Measurements from ENCODE around the gene CCR5. TPM values are rescaled to one million over a fixed set of nuclear protein-coding genes. Genes with fewer than 3 reads are reported as not detected.
A peak's percentile ranks its signal among the peaks of the same experiment; 100 is the strongest.
"Not testable (repeated sequence)": the region's sequence is repeated elsewhere in the genome, so short reads cannot be mapped to it uniquely, and the experiment has no call there.

Gene CCR5
- total RNA-seq, 4 donors from 2014 or later: 1.1 to 3.7 (median 1.4) TPM; not detected in 1

DNA sequence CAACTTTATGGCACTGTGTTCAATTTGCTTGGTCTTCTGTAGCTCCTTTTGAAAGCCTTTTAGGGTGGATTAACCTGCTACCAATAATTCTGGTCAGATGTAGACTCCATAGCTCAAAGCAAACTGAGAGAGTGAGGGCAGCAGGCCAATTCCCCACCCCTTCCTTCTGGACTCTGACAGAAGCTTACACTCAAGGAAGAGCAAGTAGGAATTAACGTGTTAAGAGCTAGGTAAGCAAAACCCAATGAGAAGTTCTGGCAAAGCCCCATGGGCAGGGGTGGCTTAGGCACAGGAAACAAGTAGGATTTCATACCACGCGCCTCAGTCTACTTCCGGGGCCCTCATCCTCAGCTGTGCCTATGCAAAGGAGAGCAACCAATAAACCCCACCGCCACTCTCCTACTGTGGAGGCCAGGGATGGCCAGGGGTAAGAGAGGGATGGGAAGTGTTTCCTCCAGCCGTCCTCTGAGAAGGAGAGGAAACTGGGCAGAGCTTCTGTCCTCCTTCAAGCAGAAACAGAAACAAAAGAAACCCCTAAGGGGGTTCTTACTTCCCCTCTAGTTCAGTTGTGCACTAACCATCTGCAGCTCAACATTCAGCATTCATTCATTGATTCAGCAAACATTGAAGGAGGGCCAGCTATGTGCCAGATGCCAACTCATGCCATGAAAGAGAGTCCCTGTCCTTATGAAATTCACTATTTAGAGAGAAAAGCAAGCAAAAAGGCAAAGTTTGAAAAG, 12.6 kb downstream of the CCR5 start:
- intact Hi-C loops (cut with DNase I; ENCODE audit: low total_unique reads): no loop called here
- 59% methylated on average over 6 of the region's 6 CpGs; no CpG with 5 or more reads in 1 of the 2 donors for WGBS, 2 donors (ENCODE audit: low coverage in 1 of 2)
- peak; percentile 77 for DNase-seq
- in situ Hi-C loops (cut with MboI; ENCODE audit: low pct_ligation_motif_present in 1 of 4, low pct_unique_long_range_greater_than_20kb in 1 of 4, low sequenced_read_pairs in 3 of 4): loop anchor here in 1 of 4 donors (25.0 kb wide), 1 partner anchor 446 kb away; the partner anchor contains the start of gene CXCR6
- H3K27ac ChIP-seq: peak overlapping the region in 3 of 4 donors; percentile 41 to 43 (median 42)
- no peaks in the 10 kb centered on the region for H3K36me3 ChIP-seq
- no peaks in the 10 kb centered on the region for H3K9me3 ChIP-seq
- TF ChIP-seq EP300 (IDR thresholded peaks at IDR 0.05; ENCODE audit: low read depth): no peak
- TF ChIP-seq, protein P1, sequence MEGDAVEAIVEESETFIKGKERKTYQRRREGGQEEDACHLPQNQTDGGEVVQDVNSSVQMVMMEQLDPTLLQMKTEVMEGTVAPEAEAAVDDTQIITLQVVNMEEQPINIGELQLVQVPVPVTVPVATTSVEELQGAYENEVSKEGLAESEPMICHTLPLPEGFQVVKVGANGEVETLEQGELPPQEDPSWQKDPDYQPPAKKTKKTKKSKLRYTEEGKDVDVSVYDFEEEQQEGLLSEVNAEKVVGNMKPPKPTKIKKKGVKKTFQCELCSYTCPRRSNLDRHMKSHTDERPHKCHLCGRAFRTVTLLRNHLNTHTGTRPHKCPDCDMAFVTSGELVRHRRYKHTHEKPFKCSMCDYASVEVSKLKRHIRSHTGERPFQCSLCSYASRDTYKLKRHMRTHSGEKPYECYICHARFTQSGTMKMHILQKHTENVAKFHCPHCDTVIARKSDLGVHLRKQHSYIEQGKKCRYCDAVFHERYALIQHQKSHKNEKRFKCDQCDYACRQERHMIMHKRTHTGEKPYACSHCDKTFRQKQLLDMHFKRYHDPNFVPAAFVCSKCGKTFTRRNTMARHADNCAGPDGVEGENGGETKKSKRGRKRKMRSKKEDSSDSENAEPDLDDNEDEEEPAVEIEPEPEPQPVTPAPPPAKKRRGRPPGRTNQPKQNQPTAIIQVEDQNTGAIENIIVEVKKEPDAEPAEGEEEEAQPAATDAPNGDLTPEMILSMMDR (IDR thresholded peaks at IDR 0.05): no peak
- no peak for TF ChIP-seq POLR2A (IDR thresholded peaks at IDR 0.05)
- TF ChIP-seq POLR2AphosphoS5 (IDR thresholded peaks at IDR 0.05): no peak
- peaks cover 0 to 39% (median 17%) of the 10 kb centered on the region in 4 donors for H3K4me1 ChIP-seq
- no peaks in the 10 kb centered on the region for H3K27me3 ChIP-seq
- H3K4me3 ChIP-seq: no peak overlapping the region

- Histone ChIP-seq H3K27me3 (no peaks in the 10 kb centered on the region), H3K27ac (peak overlapping the region in 1 of 4 donors; percentile 41), H3K4me1 (peaks cover 0 to 39% (median 17%) of the 10 kb centered on the region in 4 donors), H3K36me3 (no peaks in the 10 kb centered on the region), H3K9me3 (no peaks in the 10 kb centered on the region), H3K4me3 (no peak overlapping the region)
- 53 to 56% methylated on average over 3 to 5 of the region's 5 CpGs for WGBS, 2 donors (ENCODE audit: low coverage in 1 of 2)
- TF ChIP-seq, protein P1 (IDR thresholded peaks at IDR 0.05): no peak
- no peak for TF ChIP-seq POLR2AphosphoS5 (IDR thresholded peaks at IDR 0.05)
- no peak for TF ChIP-seq EP300 (IDR thresholded peaks at IDR 0.05; ENCODE audit: low read depth)
- no peak for TF ChIP-seq POLR2A (IDR thresholded peaks at IDR 0.05)
- DNase-seq: no peak
- intact Hi-C loops (cut with DNase I; ENCODE audit: low total_unique reads) (no loop called here), in situ Hi-C loops (cut with MboI; ENCODE audit: low pct_ligation_motif_present in 1 of 4, low pct_unique_long_range_greater_than_20kb in 1 of 4, low sequenced_read_pairs in 3 of 4) (loop anchor here in 1 of 4 donors (25.0 kb wide), 1 partner anchor 447 kb away; the partner anchor contains the start of gene CXCR6)
Observed at GRCh38 chr3:46383951-46384330, 13.2 kb downstream of the CCR5 start.

- DNase-seq: no peak
- in situ Hi-C loops (cut with MboI; ENCODE audit: low pct_ligation_motif_present in 1 of 4, low pct_unique_long_range_greater_than_20kb in 1 of 4, low sequenced_read_pairs in 3 of 4): loop anchor here in 1 of 4 donors (25.0 kb wide), 1 partner anchor 449 kb away; the partner anchor contains the start of gene CXCR6
- 30 to 42% methylated on average over 2 to 4 of the region's 4 CpGs for WGBS, 2 donors (ENCODE audit: low coverage in 1 of 2)
- Histone ChIP-seq H3K9me3 (no peaks in the 10 kb centered on the region), H3K27me3 (no peaks in the 10 kb centered on the region), H3K4me3 (no peak overlapping the region), H3K27ac (peak overlapping the region in 3 of 4 donors; percentile 29 to 46 (median 34)), H3K36me3 (no peaks in the 10 kb centered on the region), H3K4me1 (peaks cover 0 to 28% (median 14%) of the 10 kb centered on the region in 4 donors)
- intact Hi-C loops (cut with DNase I; ENCODE audit: low total_unique reads): no loop called here
- no peak for TF ChIP-seq POLR2A (IDR thresholded peaks at IDR 0.05)
- no peak for TF ChIP-seq POLR2AphosphoS5 (IDR thresholded peaks at IDR 0.05)
- TF ChIP-seq, protein P1 (IDR thresholded peaks at IDR 0.05): no peak
- no peak for TF ChIP-seq EP300 (IDR thresholded peaks at IDR 0.05; ENCODE audit: low read depth)
Observed at GRCh38 chr3:46386205-46386604, 15.5 kb downstream of the CCR5 start.

DNA sequence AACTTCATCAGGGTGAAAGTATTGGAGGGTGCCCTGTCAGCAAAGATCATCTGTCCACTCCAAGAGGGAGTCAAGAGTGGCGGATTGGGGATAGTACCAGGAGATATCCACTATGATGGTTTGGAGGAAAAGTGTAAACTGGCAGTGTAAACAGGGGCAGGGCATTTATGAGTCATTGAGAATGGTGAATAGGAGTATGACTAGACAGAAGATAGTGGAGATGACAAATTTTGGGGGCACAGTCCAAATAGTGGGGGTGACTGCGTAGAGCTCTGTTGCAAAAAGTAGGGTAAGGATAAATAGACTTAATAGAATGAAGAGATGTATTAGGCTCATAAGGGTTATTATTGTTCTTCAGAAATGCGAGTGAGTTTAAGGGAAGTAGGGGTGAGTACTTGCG, 18.1 kb downstream of the CCR5 start:
- DNase-seq; H3K36me3 ChIP-seq; H3K4me3 ChIP-seq; intact Hi-C loops (cut with DNase I; ENCODE audit: low total_unique reads); H3K27ac ChIP-seq; H3K9me3 ChIP-seq; H3K27me3 ChIP-seq: not testable (repeated sequence)
- in situ Hi-C loops (cut with MboI; ENCODE audit: low pct_ligation_motif_present in 1 of 4, low pct_unique_long_range_greater_than_20kb in 1 of 4, low sequenced_read_pairs in 3 of 4): loop anchor here in 1 of 4 donors (25.0 kb wide), 1 partner anchor 452 kb away; the partner anchor contains the start of gene CXCR6
- 96% methylated on average over 4 of the region's 4 CpGs for WGBS, 2 donors (ENCODE audit: low coverage in 1 of 2)
- peaks cover 0 to 13% (median 6%) of the 10 kb centered on the region in 4 donors for H3K4me1 ChIP-seq

All from transverse colon (tissue), 4 donors.